OCI-LY3 (cell line): ENCODE measurements around the gene PHF3.

ENCODE experiments used
- H2AFZ ChIP-seq: fragments of 200-600, 300-600 bp; shearing (Covaris generic); 2 replicates; pipeline ENCODE4 v1.6.0; 2014; ENCODE audit warnings: antibody characterized with exemption, low read depth, low read length
- H3K27ac ChIP-seq: fragments of 200-600, 300-600 bp; sonication (generic); 2 replicates; pipeline ENCODE4 v1.5.1; 2014; ENCODE audit warnings: mild to moderate bottlenecking, low read length, moderate library complexity, mixed read lengths
- H3K27me3 ChIP-seq: fragments of 200-600, 300-600 bp; sonication (generic); 2 replicates; pipeline ENCODE4 v1.6.1; 2014; ENCODE audit warnings: low read depth, low read length, mixed read lengths
- H3K36me3 ChIP-seq: fragments of 200-600, 300-600 bp; sonication (generic); replicated peaks from 2 replicates; pipeline ENCODE3; 2014; ENCODE audit warnings: low read depth, low read length, mixed read lengths
- H3K4me1 ChIP-seq: fragments of 300-600, 200-600 bp; sonication (generic); 2 replicates; pipeline ENCODE4 v1.6.1; 2014; ENCODE audit warnings: low read length, mixed read lengths
- H3K4me2 ChIP-seq: fragments of 200-600, 300-600 bp; sonication (generic); 2 replicates; pipeline ENCODE4 v1.6.1; 2014; ENCODE audit warnings: low read length, mixed read lengths
- H3K4me3 ChIP-seq: fragments of 300-600, 200-600 bp; sonication (generic); 2 replicates; pipeline ENCODE4 v1.5.1; 2014; ENCODE audit warnings: antibody characterized with exemption, mild to moderate bottlenecking, low read length, moderate library complexity
- H3K79me2 ChIP-seq: fragments of 300-600, 200-600 bp; shearing (Covaris generic); 2 replicates; pipeline ENCODE4 v1.6.1; 2014; ENCODE audit warnings: mild to moderate bottlenecking, low read length, mixed read lengths
- H3K9ac ChIP-seq: fragments of 300-600, 200-600 bp; shearing (Covaris generic); 2 replicates; pipeline ENCODE4 v1.6.0; 2014; ENCODE audit warnings: mild to moderate bottlenecking, low read length, moderate library complexity
- H3K9me3 ChIP-seq: fragments of 200-600, 300-600 bp; shearing (Covaris generic); 2 replicates; pipeline ENCODE4 v1.6.1; 2014; ENCODE audit warnings: low read length, mixed read lengths; ENCODE audit not compliant: insufficient read depth
- H4K20me1 ChIP-seq: fragments of 200-600, 300-600 bp; sonication (generic); 2 replicates; pipeline ENCODE4 v1.6.1; 2016; ENCODE audit warnings: low read length, mixed read lengths; ENCODE audit not compliant: insufficient read depth
- EZH2phosphoT487 ChIP-seq: fragments of 200-600 bp; shearing (Covaris generic); IDR thresholded peaks from 2 replicates; pipeline ENCODE4 v1.6.1; 2018; ENCODE audit warnings: antibody characterized with exemption, mixed run types, low read depth
- TF ChIP-seq, protein P1 (sequence below): fragments of 200-600, 300-600 bp; sonication (generic); IDR thresholded peaks from 2 replicates; pipeline ENCODE4 v1.5.1; 2014; ENCODE audit warnings: antibody characterized with exemption, low read length, low read depth

The PHF3 gene

GRCh38 chr6:63643862-63644261, 8.3 kb downstream of the PHF3 start:
- H3K9ac ChIP-seq, result no peak overlapping the region
- TF ChIP-seq, protein P1, sequence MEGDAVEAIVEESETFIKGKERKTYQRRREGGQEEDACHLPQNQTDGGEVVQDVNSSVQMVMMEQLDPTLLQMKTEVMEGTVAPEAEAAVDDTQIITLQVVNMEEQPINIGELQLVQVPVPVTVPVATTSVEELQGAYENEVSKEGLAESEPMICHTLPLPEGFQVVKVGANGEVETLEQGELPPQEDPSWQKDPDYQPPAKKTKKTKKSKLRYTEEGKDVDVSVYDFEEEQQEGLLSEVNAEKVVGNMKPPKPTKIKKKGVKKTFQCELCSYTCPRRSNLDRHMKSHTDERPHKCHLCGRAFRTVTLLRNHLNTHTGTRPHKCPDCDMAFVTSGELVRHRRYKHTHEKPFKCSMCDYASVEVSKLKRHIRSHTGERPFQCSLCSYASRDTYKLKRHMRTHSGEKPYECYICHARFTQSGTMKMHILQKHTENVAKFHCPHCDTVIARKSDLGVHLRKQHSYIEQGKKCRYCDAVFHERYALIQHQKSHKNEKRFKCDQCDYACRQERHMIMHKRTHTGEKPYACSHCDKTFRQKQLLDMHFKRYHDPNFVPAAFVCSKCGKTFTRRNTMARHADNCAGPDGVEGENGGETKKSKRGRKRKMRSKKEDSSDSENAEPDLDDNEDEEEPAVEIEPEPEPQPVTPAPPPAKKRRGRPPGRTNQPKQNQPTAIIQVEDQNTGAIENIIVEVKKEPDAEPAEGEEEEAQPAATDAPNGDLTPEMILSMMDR, result no peak
- TF ChIP-seq EZH2phosphoT487, result no peak
- H4K20me1 ChIP-seq, result peaks cover 88% of the 10 kb centered on the region
- H3K4me3 ChIP-seq, result no peak overlapping the region
- H3K27me3 ChIP-seq, result no peaks in the 10 kb centered on the region
- H2AFZ ChIP-seq, result no peak overlapping the region
- no peaks in the 10 kb centered on the region for H3K9me3 ChIP-seq
- 0 out of 2 replicates have a peak, but pooled peaks cover 3% of the 10 kb centered on the region for H3K4me1 ChIP-seq
- no peak overlapping the region for H3K4me2 ChIP-seq
- no peak overlapping the region for H3K27ac ChIP-seq
- peaks cover 7% of the 10 kb centered on the region for H3K36me3 ChIP-seq
- peaks cover 96% of the 10 kb centered on the region for H3K79me2 ChIP-seq

GRCh38 chr6:63644668-63645326, 9.2 kb downstream of the PHF3 start:
- Histone ChIP-seq H2AFZ (no peak overlapping the region), H3K36me3 (peaks cover 7% of the 10 kb centered on the region), H3K79me2 (peaks cover 95% of the 10 kb centered on the region), H3K4me2 (no peak overlapping the region), H3K4me1 (0 out of 2 replicates have a peak, but pooled peaks cover 1% of the 10 kb centered on the region), H3K27me3 (no peaks in the 10 kb centered on the region), H3K9me3 (no peaks in the 10 kb centered on the region), H4K20me1 (peaks cover 84% of the 10 kb centered on the region), H3K4me3 (no peak overlapping the region), H3K9ac (no peak overlapping the region), H3K27ac (no peak overlapping the region)
- TF ChIP-seq, protein P1, result no peak
- no peak for TF ChIP-seq EZH2phosphoT487

GRCh38 chr6:63649269-63649668, 13.7 kb downstream of the PHF3 start:
- Histone ChIP-seq H4K20me1 (peaks cover 86% of the 10 kb centered on the region), H3K36me3 (peaks cover 19% of the 10 kb centered on the region), H3K27ac (no peak overlapping the region), H3K79me2 (peaks cover 96% of the 10 kb centered on the region), H3K4me1 (no peaks in the 10 kb centered on the region), H2AFZ (no peak overlapping the region), H3K27me3 (no peaks in the 10 kb centered on the region), H3K4me3 (no peak overlapping the region), H3K9ac (no peak overlapping the region), H3K4me2 (no peak overlapping the region), H3K9me3 (no peaks in the 10 kb centered on the region)
- TF ChIP-seq EZH2phosphoT487, result no peak
- TF ChIP-seq, protein P1, result no peak

DNA sequence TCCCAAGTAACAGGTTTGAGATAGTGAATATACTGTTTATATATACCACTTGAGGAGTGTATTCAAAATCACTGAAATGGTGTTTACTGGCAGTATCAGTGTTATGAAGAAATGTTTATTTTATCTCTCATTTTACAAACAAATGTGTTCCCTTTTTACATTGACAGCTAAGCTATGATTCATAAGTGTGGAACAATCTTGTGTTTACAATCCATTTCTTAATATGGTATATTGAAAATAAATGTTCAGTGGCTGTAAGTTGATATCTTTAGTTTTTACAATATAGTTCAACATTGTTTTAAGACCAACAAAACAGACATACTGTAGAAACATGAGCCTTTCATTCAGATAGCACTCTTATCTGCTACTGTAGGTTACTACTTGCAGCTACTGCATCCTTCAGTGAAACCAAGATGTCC, 14.3 kb downstream of the PHF3 start:
- TF ChIP-seq, protein P1, result no peak
- no peak for TF ChIP-seq EZH2phosphoT487
- Histone ChIP-seq H3K79me2 (peaks cover 96% of the 10 kb centered on the region), H3K27ac (no peak overlapping the region), H3K9me3 (no peaks in the 10 kb centered on the region), H3K9ac (no peak overlapping the region), H3K4me1 (no peaks in the 10 kb centered on the region), H3K4me3 (no peak overlapping the region), H3K36me3 (peaks cover 19% of the 10 kb centered on the region), H4K20me1 (peaks cover 85% of the 10 kb centered on the region), H2AFZ (no peak overlapping the region), H3K4me2 (no peak overlapping the region), H3K27me3 (no peaks in the 10 kb centered on the region)
